Endothelial cell of umbilical vein (primary cell): ENCODE results near the gene TAF8. TPM values are rescaled to one million over a fixed set of nuclear protein-coding genes. Genes with fewer than 3 reads are reported as not detected.

Experiments used
- BruUV-seq: library from RNA; stranded (reverse); fragments of 400-500 nt; replicated peaks from 2 replicates; lab custom pipeline; 2021; lab: Mats Ljungman, UMichigan
- CTCF ChIA-PET: fragments of 300-600, 350-600 bp; sonication (Branson Sonifier 250); formaldehyde crosslinking; loops from one replicate; lab custom pipeline; 2021; ENCODE audit warnings: antibody characterized with exemption, inconsistent platforms; lab: Charles Lee
- POLR2A ChIA-PET: fragments of 300-600, 350-600 bp; sonication (Branson Sonifier 250); formaldehyde crosslinking; loops from one replicate; lab custom pipeline; 2021; ENCODE audit warnings: antibody characterized with exemption, inconsistent platforms; lab: Charles Lee
- DNase-seq: peaks from one replicate; pipeline ENCODE4 v3.0.0-alpha.2; 2011; ENCODE audit warnings: low read depth, low spot score
- FAIRE-seq: peaks from 2 replicates; lab custom pipeline; 2011; peaks lifted over from hg19 to GRCh38; lab: Jason Lieb, UNC
- H2AFZ ChIP-seq: 2 replicates; pipeline ENCODE4 v1.6.0; 2012; ENCODE audit warnings: low read depth, low read length, control low read depth, inconsistent platforms
- H3K27ac ChIP-seq: 2 replicates; pipeline ENCODE4 v1.5.1; 2011; ENCODE audit warnings: low read depth, mild to moderate bottlenecking, control low read depth, low read length, moderate library complexity; ENCODE audit not compliant: insufficient read depth
- H3K27me3 ChIP-seq, 2 experiments: 2 replicates each; pipeline versions ENCODE4 v1.6.0 to v1.6.1; 2011; ENCODE audit warnings: low read length in 2 of 2, mixed read lengths in 1 of 2; ENCODE audit not compliant: control insufficient read depth in 2 of 2, insufficient read depth in 2 of 2
- H3K36me3 ChIP-seq, 2 experiments: 2 replicates in 1 of 2; 3 replicates in 1 of 2; pipeline ENCODE4 v1.5.1; 2011; ENCODE audit warnings: low read length in 2 of 2, mild to moderate bottlenecking in 1 of 2, moderate library complexity in 1 of 2; ENCODE audit not compliant: control insufficient read depth in 2 of 2, insufficient read depth in 2 of 2; ENCODE audit errors: extremely low read depth in 1 of 2
- H3K4me1 ChIP-seq: 3 replicates; pipeline ENCODE4 v1.5.1; 2011; ENCODE audit warnings: mild to moderate bottlenecking, low read length; ENCODE audit not compliant: control insufficient read depth, insufficient read depth; ENCODE audit errors: extremely low read depth
- H3K4me2 ChIP-seq: 2 replicates; pipeline ENCODE4 v1.6.1; 2011; ENCODE audit warnings: low read length, control low read depth, mixed read lengths; ENCODE audit not compliant: insufficient read depth
- H3K4me3 ChIP-seq, 3 experiments: fragments of 200-600 bp in 1 of 3; sonication (generic), shearing (Covaris generic) in 1 of 3; replicated peaks in 1 of 3; 2 replicates each; pipeline ENCODE4 v1.5.1; 2011 to 2016; ENCODE audit warnings: control low read depth in 3 of 3, low read length in 3 of 3, mild to moderate bottlenecking in 2 of 3, inconsistent platforms in 1 of 3, low read depth in 1 of 3, moderate library complexity in 1 of 3; ENCODE audit not compliant: insufficient read depth in 1 of 3
- H3K79me2 ChIP-seq: 2 replicates; pipeline ENCODE4 v1.6.0; 2012; ENCODE audit warnings: low read length, inconsistent platforms; ENCODE audit not compliant: control insufficient read depth, insufficient read depth
- H3K9ac ChIP-seq: replicated peaks from 2 replicates; pipeline ENCODE3; 2011; ENCODE audit warnings: low read length, control low read depth; ENCODE audit not compliant: insufficient read depth; ENCODE audit errors: extremely low read depth
- H3K9me1 ChIP-seq: replicated peaks from 3 replicates; pipeline ENCODE4 v1.6.0; 2011; ENCODE audit warnings: mild to moderate bottlenecking, low read length; ENCODE audit not compliant: control insufficient read depth, insufficient read depth; ENCODE audit errors: extremely low read depth
- H3K9me3 ChIP-seq: replicated peaks from 2 replicates; pipeline ENCODE4 v1.5.1; 2012; ENCODE audit warnings: low read length, inconsistent platforms; ENCODE audit not compliant: control insufficient read depth, insufficient read depth
- H4K20me1 ChIP-seq: replicated peaks from 2 replicates; pipeline ENCODE3; 2011; ENCODE audit warnings: mild to moderate bottlenecking, low read length; ENCODE audit not compliant: control insufficient read depth, insufficient read depth; ENCODE audit errors: extremely low read depth
- CTCF ChIP-seq, 2 donors: IDR thresholded peaks; 1 replicate in 1 of 2; 2 replicates in 1 of 2; pipeline ENCODE4 v1.5.1; 2011; ENCODE audit warnings: low read length in 2 of 2, mild to moderate bottlenecking in 2 of 2, moderate library complexity in 2 of 2, control low read depth in 1 of 2, inconsistent platforms in 1 of 2, low read depth in 1 of 2; ENCODE audit not compliant: insufficient read depth in 1 of 2; ENCODE audit errors: extremely low read depth in 1 of 2
- EZH2 ChIP-seq: IDR thresholded peaks from 2 replicates; pipeline ENCODE4 v1.6.1; 2012; ENCODE audit warnings: borderline replicate concordance, low read depth, mild to moderate bottlenecking, moderate library complexity, low read length, inconsistent platforms; ENCODE audit not compliant: severe bottlenecking
- FOS ChIP-seq: IDR thresholded peaks from 2 replicates; pipeline ENCODE4 v1.6.1; 2011; ENCODE audit warnings: mild to moderate bottlenecking, low read length, moderate library complexity, borderline replicate concordance; ENCODE audit not compliant: insufficient read depth
- GATA2 ChIP-seq: IDR thresholded peaks from 2 replicates; pipeline ENCODE4 v1.7.0; 2011; ENCODE audit warnings: low read depth, mild to moderate bottlenecking, moderate library complexity, mixed read lengths, low read length; ENCODE audit not compliant: insufficient read length, insufficient read depth
- JUN ChIP-seq: IDR thresholded peaks from 2 replicates; pipeline ENCODE4 v1.6.1; 2011; ENCODE audit warnings: borderline replicate concordance, low read depth; ENCODE audit not compliant: insufficient read length, insufficient read depth
- MYC ChIP-seq: IDR thresholded peaks from one replicate; pipeline ENCODE4 v1.6.1; 2011; ENCODE audit warnings: mild to moderate bottlenecking, low read depth, low read length
- POLR2A ChIP-seq: IDR thresholded peaks from 2 replicates; pipeline ENCODE4 v1.6.1; 2012; ENCODE audit warnings: low read depth, mild to moderate bottlenecking, control low read depth, low read length
- POLR2AphosphoS5 ChIP-seq: IDR thresholded peaks from 2 replicates; pipeline ENCODE4 v1.6.1; 2012; ENCODE audit warnings: low read depth, mild to moderate bottlenecking, control low read depth, low read length, moderate library complexity; ENCODE audit not compliant: insufficient read depth
- dilution Hi-C: fragments of 300-500 bp; cut with MboI; formaldehyde crosslinking; loops from one replicate; pipeline ENCODE4 v1.15.0; 2019; ENCODE audit warnings: low sequenced_read_pairs; ENCODE audit not compliant: extremely low pct_ligation_motif_present
- intact Hi-C: fragments of 100-400 bp; cut with micrococcal nuclease; formaldehyde crosslinking; loops from one replicate; pipeline ENCODE4 v1.10.0; 2022
- polyA plus RNA-seq, 4 experiments: library from polyadenylated mRNA; depleted of rRNA in 3 of 4; stranded (reverse) in 3 of 4; unstranded in 1 of 4; fragments of >200 nt; gene quantifications; 2 replicates each; pipeline versions ENCODE4 v1.2.1 to v1.2.3, GENCODE V29; 2011 to 2012; ENCODE audit warnings: missing spikeins in 1 of 4
- total RNA-seq: library from RNA; stranded (reverse); gene quantifications from 2 replicates; pipeline ENCODE4 v1.2.3, GENCODE V29; 2021
- TF ChIP-seq, protein P1 (sequence below): IDR thresholded peaks from 2 replicates; pipeline ENCODE4 v1.6.1; 2011; ENCODE audit not compliant: insufficient read depth, insufficient read length

The TAF8 gene
- total and polyA plus RNA-seq, 2 donors (not counting 3 experiments of a cell fraction or from before 2014, with no cell fraction given): 32.9 to 45.4 TPM

DNA sequence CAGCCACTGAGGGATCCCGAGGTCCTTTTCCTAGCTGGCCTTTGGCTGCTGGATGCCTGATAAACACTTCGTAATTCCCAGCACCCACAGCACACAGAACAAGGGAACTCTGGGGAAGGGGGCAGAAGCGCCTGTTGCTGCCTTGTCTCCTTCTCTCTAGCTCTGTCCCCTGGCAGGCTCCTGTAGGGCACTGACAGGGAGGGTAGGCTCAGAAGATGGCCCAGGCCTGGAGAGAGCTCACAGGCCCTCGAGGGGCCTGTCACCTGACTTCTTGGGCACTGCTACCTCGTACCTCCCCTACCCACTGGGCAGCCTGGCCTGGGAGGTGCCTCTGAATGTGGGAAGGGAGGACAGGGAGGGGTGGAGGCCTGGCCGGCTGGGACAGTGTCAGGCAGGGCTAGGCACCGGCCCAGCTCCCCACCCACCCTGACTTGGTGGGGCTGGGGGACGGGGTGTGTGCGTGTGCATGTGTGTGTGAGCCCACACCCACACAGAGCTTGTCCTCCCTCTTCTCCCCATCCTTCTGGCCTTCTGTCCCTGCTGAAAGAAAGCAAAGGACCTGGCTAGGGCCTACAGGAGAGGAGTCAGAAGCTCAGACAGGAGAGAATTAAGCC lies 74.0 kb downstream of the TAF8 start:
- intact Hi-C loops (no loop called here), dilution Hi-C loops (no loop called here)
- CTCF ChIA-PET: interaction anchor here (0.8 to 1.1 kb wide), 3 partner anchors 13 to 20 kb away, joined by 3 read pairs; partner anchors contain the start of gene C6orf132

More for the DNA sequence above, 74.0 kb downstream of the TAF8 start:
- POLR2A ChIA-PET: no interaction called here
- no peaks in the 10 kb centered on the region for H3K79me2 ChIP-seq
- no peak overlapping the region for H3K4me3 ChIP-seq
- H4K20me1 ChIP-seq: no peaks in the 10 kb centered on the region
- no peak overlapping the region for H3K4me2 ChIP-seq
- H3K4me1 ChIP-seq: peaks cover 8% of the 10 kb centered on the region
- no TSS peak for BruUV-seq
- no peaks in the 10 kb centered on the region for H3K9me1 ChIP-seq
- H3K27me3 ChIP-seq: no peaks in the 10 kb centered on the region
- no peaks in the 10 kb centered on the region for H3K36me3 ChIP-seq
- TF ChIP-seq GATA2 (no peak), EZH2 (no peak), CTCF (IDR thresholded peaks at IDR 0.05; ENCODE audit: extremely low read depth in 1 of 2, insufficient read depth in 1 of 2, low read depth in 1 of 2, low read length in 2 of 2) (no peak), MYC (no peak), FOS (no peak), POLR2AphosphoS5 (no peak), POLR2A (no peak), JUN (no peak)
- TF ChIP-seq, protein P1, sequence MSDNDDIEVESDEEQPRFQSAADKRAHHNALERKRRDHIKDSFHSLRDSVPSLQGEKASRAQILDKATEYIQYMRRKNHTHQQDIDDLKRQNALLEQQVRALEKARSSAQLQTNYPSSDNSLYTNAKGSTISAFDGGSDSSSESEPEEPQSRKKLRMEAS: no peak
- no peak overlapping the region for H3K9ac ChIP-seq
- H3K9me3 ChIP-seq: no peaks in the 10 kb centered on the region
- H3K27ac ChIP-seq: no peak overlapping the region
- no peak overlapping the region for H2AFZ ChIP-seq
- DNase-seq: no peak
- no peak for FAIRE-seq
